HEK293T (cell line): ENCODE results near the gene DPYSL4.

Experiments
- CTCF ChIA-PET: fragments of 350-600 bp; formaldehyde crosslinking; extraction: SDS; loops from one replicate; lab custom pipeline; 2021; ENCODE audit warnings: antibody characterized with exemption, inconsistent platforms; lab: Yijun Ruan, JAX
- POLR2A ChIA-PET: fragments of 350-600 bp; formaldehyde crosslinking; extraction: SDS; loops from one replicate; lab custom pipeline; 2020; ENCODE audit warnings: antibody characterized with exemption, inconsistent platforms; lab: Yijun Ruan, JAX
- DNase-seq: peaks from one replicate; pipeline ENCODE4 v3.0.0; 2012; ENCODE audit warnings: mixed read lengths; ENCODE audit errors: extremely low spot score
- ARNT ChIP-seq: fragments of 450-650 bp; IDR thresholded peaks from 2 replicates; pipeline ENCODE4 v1.6.1; 2017; ENCODE audit warnings: mild to moderate bottlenecking
- BHLHE40 ChIP-seq: fragments of 450-650 bp; IDR thresholded peaks from 2 replicates; pipeline ENCODE4 v1.6.1; 2016; ENCODE audit warnings: mild to moderate bottlenecking, moderate library complexity, borderline replicate concordance
- CTBP1 ChIP-seq: fragments of 450-650 bp; IDR thresholded peaks from 2 replicates; pipeline ENCODE4 v1.6.1; 2016; ENCODE audit warnings: borderline replicate concordance
- ELF4 ChIP-seq: fragments of 450-650 bp; IDR thresholded peaks from 2 replicates; pipeline ENCODE4 v1.6.1; 2017; ENCODE audit warnings: antibody characterized with exemption
- FOXA1 ChIP-seq: fragments of 450-650 bp; IDR thresholded peaks from 2 replicates; pipeline ENCODE4 v1.6.1; 2016; ENCODE audit warnings: mild to moderate bottlenecking
- FOXK2 ChIP-seq: fragments of 450-650 bp; IDR thresholded peaks from 2 replicates; pipeline ENCODE4 v1.6.1; 2016; ENCODE audit warnings: mild to moderate bottlenecking
- FOXM1 ChIP-seq: fragments of 450-650 bp; IDR thresholded peaks from 2 replicates; pipeline ENCODE4 v1.6.1; 2017; ENCODE audit warnings: mild to moderate bottlenecking, borderline replicate concordance
- HDGF ChIP-seq: fragments of 450-650 bp; IDR thresholded peaks from 2 replicates; pipeline ENCODE4 v1.6.1; 2017; ENCODE audit warnings: antibody characterized with exemption, borderline replicate concordance
- L3MBTL2 ChIP-seq: fragments of 450-650 bp; conservative IDR thresholded peaks from 2 replicates; pipeline ENCODE4 v1.6.1; 2016; ENCODE audit warnings: mild to moderate bottlenecking
- LEF1 ChIP-seq: fragments of 450-650 bp; IDR thresholded peaks from 2 replicates; pipeline ENCODE4 v1.6.1; 2017; ENCODE audit warnings: mild to moderate bottlenecking, borderline replicate concordance
- NFRKB ChIP-seq: fragments of 450-650 bp; IDR thresholded peaks from 2 replicates; pipeline ENCODE4 v1.6.1; 2016; ENCODE audit warnings: mild to moderate bottlenecking, moderate library complexity
- SP1 ChIP-seq: fragments of 450-650 bp; IDR thresholded peaks from 2 replicates; pipeline ENCODE4 v1.6.1; 2017
- SUZ12 ChIP-seq: fragments of 450-650 bp; IDR thresholded peaks from 2 replicates; pipeline ENCODE4 v1.6.1; 2016; ENCODE audit warnings: mild to moderate bottlenecking
- TARDBP ChIP-seq: fragments of 450-650 bp; IDR thresholded peaks from 2 replicates; pipeline ENCODE4 v1.6.1; 2016
- ZNF384 ChIP-seq: fragments of 450-650 bp; IDR thresholded peaks from 2 replicates; pipeline ENCODE4 v1.6.1; 2016
- TF ChIP-seq, protein P1 (sequence below): fragments of 450-650 bp; IDR thresholded peaks from 2 replicates; pipeline ENCODE4 v1.6.1; 2016

The DPYSL4 gene

DNA sequence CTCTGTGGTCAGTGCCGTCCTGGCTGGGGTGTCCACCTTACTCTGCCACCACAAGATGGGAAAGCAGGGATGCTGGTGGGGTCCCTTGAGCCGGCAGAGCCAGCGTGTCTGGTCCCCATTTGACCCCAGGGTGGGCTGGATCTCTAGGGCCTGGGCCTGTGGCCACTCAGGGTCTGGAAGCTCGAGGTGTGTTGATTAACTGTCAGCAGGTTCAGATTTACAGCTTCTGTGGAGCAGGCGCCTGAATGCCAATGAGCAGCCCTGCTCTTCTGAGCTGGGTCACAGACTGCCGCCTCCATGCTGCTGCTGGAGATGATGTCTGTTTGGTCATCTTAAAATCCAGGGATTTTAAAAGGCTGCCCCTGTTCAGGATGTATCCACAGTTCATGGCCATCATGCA, 11.3 kb upstream of the DPYSL4 start:
- CTCF ChIA-PET = no interaction called here

DNA sequence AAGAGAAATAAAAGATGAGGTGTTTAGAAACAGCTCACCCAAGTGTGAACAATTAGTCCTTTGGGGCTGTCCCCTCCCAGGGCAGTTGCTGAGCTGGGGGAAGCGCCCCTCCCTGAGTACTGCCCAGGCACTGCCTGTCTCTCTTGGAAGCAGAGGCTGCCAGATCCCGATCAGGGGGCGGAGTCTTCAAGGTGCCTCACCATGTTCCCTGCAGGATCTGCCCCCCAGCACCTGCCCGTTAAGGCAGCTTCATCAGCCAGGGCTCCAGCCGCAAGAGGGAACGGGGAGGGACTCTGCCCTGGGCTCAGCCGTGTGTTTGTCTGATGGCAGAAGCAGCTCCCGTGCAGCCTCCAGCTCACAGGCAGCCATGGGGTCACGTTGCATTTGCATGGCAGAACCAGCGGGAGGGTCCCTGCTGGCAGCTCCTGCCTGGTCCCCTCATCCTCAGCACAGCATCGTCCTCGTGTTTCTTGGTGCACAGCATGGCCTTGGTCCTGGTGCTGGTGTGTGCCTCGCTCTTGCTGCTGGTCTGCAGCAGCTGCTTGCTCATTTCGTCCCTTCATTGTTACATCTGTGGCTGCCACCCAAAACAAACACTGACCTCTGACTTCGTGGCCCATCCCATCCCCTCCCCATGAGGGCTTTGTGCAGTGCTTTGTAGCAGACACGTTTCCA, 10.7 kb upstream of the DPYSL4 start:
- no peak for DNase-seq
- CTCF ChIA-PET = no interaction called here
- POLR2A ChIA-PET = no interaction called here
- TF ChIP-seq FOXM1 (no peak), ARNT (no peak), LEF1 (no peak), FOXK2 (no peak)

More for the DNA sequence above, 11.3 kb upstream of the DPYSL4 start:
- TF ChIP-seq BHLHE40 = no peak
- POLR2A ChIA-PET = no interaction called here
- DNase-seq = no peak

DNA sequence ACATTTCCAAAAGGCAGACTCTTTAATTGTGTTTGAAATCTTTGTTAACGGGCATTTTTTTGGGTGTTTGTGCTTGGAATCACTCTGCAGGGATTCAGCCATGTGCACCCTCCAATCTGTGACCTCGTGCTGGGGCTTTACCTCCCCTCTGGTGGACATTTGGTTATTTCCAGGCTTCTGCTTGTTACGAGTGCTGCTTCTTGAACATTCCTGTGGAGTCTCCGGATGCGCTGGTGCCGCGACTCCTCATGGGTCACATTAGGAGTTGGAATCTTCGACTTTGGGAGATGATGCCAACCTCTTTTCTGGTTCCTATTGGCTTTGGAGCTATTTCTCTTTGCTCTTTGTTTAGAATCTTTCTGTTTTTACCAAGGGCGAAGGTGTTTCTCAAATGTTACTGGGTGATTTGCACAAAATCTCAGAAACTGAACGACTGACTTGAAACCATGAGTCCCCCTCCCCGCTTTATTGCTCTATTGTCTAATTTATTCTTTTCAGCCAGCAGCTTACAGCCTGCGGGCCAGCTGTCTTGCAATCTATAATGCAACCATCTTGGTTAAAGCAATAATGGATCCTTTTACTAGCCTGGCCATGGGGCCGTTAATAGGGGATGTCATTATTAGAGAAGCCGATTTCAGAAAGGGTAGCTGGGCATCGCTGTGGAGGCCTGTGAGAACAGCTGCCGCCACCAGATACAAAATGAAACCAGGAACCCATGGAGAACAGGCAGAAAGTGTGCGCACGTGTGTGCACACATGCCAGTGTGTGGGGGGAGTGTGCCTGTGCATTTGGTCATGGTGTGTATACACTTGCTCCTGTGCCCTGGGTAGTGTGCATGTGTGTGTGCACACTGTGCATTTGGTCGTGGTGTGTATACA, 9.9 kb upstream of the DPYSL4 start:
- ChIA-PET CTCF (no interaction called here), POLR2A (no interaction called here)
- TF ChIP-seq L3MBTL2 (0 out of 2 replicates have a peak, but pooled peaks have one; percentile 30), CTBP1 (no peak)
- DNase-seq = no peak

DNA sequence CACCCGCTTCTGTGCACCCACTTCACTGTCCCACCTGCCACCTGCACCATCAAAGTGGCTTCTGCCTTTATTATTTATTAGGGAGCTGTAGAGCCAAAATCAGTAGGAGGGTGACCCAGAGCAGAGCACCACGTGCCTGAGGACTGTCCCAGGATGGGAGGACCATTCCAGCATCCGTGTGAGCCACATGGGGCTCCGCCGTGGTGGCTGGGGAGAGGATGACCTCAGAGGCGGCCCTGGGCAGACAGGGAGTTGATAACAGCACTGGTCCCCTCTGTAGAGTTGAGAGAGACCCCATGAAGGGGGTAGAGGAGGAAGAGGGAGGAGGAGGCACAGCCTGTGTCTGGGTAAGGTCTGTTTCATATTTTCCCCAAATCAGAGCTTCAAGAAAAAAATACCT, 8.7 kb upstream of the DPYSL4 start:
- no peak for TF ChIP-seq FOXM1
- TF ChIP-seq ELF4 = no peak
- TF ChIP-seq FOXK2 = no peak
- TF ChIP-seq CTBP1 = no peak
- no peak for TF ChIP-seq SUZ12
- TF ChIP-seq FOXA1 = no peak
- no peak for TF ChIP-seq TARDBP
- no peak for TF ChIP-seq BHLHE40
- TF ChIP-seq, protein P1, sequence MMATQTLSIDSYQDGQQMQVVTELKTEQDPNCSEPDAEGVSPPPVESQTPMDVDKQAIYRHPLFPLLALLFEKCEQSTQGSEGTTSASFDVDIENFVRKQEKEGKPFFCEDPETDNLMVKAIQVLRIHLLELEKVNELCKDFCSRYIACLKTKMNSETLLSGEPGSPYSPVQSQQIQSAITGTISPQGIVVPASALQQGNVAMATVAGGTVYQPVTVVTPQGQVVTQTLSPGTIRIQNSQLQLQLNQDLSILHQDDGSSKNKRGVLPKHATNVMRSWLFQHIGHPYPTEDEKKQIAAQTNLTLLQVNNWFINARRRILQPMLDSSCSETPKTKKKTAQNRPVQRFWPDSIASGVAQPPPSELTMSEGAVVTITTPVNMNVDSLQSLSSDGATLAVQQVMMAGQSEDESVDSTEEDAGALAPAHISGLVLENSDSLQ = no peak
- no peak for TF ChIP-seq NFRKB
- ChIA-PET POLR2A (no interaction called here), CTCF (no interaction called here)
- DNase-seq = no peak

DNA sequence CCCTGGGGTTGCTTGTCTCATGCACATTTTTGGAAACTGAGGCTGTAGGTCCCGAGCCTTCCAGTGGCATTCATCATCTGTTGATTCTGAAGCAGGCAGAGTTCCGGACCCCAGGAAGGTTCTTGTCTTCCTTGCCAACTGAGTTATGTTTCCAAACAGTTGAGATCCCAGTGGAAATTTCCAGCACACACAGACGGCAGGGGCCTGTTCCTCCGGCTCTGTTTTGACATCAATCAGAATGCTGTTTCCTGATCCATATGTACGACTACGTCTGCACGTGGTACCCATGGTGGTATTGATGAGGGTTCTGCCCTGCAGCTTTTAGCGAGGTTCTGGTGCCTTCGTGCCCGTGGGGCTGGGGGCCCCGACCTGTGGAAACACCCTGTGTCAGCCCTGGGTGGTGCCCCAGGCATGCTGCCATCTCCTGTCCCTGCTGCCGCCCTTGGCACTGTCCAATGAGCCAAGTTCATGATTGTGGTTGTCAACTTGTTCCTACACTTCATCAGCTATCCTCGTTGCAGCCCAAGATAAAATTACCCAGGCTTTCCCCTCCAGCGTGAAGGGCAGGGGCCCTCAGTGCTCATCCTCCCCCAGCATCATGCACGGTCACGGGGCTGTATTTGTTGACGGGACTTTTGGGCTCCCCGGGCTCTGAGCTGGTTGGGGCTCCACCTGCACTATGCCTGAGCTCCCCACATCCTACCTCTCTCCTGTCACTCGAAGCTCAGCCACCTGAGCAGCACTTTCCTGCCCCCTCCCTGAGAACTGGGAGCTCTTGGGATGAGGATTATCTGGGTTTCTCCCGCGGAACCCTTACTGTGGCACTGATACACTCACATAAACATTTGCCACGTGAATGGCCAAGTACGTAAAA, 7.8 kb upstream of the DPYSL4 start:
- TF ChIP-seq NFRKB (no peak), ARNT (no peak), L3MBTL2 (no peak), FOXM1 (no peak), SUZ12 (no peak), TARDBP (no peak), SP1 (no peak), CTBP1 (no peak), FOXA1 (no peak), HDGF (no peak), FOXK2 (no peak), BHLHE40 (no peak), LEF1 (no peak), ELF4 (no peak)
- TF ChIP-seq, protein P1 = no peak
- CTCF ChIA-PET = no interaction called here
- POLR2A ChIA-PET = no interaction called here
- no peak for DNase-seq

DNA sequence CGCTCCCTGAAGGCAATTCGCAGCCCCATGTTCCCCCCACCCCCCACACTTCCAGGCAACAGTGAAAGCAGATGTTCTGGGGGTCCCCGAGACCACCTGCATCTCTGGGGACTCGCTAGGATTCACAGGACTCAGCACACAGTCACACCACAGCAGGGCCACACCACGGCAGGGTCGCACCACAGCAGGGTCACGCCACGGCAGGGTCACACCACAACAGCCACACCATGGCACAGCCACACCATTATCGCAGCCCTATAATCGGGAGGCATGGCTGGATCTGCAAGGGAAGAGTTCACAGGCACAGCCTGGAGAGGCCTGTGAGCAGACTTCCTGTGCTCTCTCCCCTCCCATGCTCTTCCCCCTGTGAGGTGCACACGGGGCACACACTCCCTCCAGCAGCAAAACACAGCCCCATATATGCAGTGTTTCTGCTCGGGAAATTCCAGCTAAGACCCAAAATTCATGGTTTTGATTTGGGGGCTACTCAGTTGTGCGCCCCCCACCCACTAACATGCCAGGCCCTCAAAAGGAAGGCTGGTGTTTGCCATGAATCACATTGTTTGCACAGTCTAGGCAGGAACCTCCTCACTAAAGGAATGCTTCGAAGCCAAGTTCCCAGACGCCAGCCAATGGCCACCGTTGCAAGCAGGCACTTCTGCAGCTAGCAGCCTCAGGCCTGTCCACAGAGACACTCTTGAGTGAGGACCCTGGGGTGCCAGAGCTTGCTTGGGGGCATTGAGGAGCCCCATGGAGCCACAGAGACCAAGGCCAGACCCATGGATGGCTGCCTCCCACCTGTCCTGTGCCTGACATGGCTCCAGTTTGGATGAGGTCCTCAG, 7.0 kb upstream of the DPYSL4 start:
- TF ChIP-seq L3MBTL2 (no peak), FOXM1 (no peak), ZNF384 (no peak), FOXK2 (no peak), HDGF (no peak), SP1 (no peak), LEF1 (no peak), BHLHE40 (no peak), SUZ12 (no peak), NFRKB (no peak), ARNT (no peak), CTBP1 (no peak)
- TF ChIP-seq, protein P1 = no peak
- POLR2A ChIA-PET = no interaction called here
- CTCF ChIA-PET = no interaction called here
- no peak for DNase-seq
